Activated naive CD4-positive, alpha-beta T cell (primary cell): ENCODE results near the gene NPW.
A peak's percentile ranks its signal among the peaks of the same experiment; 100 is the strongest.

Experiments used
- DNase-seq, 4 experiments: peaks; one replicate each; lab custom pipeline; 2025; lab: John Stamatoyannopoulos, UW

Gene NPW

GRCh38 chr16:2036200-2036966, 16.8 kb downstream of the NPW start:
- no peak for DNase-seq

DNA sequence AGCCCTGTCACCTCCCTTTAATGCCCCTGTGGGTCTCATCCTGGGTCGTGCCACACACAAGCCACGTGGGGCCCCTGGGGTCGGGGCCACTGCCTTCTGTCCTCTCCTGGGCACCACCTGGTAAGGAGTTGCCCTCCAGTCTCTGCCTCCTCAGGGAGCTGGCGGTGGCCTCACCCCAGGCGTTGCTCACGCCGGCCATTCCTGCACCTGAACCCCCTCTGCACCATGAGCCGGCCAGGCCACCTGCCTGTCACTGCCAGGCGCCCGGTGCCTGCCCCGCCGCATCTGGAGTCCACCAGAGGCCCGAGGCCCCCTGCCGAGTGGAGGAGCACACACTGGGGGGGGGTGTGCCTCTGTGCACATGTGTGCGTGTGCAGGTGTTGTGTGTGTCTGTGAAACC, 17.5 kb downstream of the NPW start:
- DNase-seq, result no peak

DNA sequence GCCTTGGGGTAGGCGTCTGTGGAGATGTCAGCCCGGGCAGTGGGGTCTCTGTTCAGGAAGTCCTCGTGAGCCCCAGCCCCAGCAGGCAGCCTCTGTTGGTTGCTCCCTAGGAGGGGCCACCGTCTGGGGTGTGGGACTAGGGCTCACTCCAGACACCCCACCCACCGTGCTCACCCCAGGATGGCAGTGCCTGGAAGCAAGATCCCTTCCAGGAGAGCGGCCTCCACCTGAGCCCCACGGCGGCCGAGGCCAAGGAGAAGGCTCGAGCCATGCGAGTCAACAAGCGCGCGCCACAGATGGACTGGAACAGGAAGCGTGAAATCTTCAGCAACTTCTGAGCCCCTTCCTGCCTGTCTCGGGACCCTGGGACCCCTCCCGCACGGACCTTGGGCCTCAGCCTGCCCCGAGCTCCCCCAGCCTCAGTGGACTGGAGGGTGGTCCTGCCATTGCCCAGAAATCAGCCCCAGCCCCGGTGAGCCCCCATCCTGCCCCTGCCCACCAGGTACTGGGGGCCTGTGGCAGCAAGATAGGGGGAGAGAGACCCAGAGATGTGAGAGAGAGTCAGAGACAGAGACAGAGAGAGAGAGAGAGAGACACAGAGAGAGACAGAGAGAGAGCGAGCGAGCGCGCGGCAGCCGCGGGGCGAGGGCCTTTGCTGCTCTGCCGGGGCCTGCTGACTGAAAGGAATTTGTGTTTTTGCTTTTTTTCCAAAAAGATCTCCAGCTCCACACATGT, 18.2 kb downstream of the NPW start:
- DNase-seq, result no peak

DNA sequence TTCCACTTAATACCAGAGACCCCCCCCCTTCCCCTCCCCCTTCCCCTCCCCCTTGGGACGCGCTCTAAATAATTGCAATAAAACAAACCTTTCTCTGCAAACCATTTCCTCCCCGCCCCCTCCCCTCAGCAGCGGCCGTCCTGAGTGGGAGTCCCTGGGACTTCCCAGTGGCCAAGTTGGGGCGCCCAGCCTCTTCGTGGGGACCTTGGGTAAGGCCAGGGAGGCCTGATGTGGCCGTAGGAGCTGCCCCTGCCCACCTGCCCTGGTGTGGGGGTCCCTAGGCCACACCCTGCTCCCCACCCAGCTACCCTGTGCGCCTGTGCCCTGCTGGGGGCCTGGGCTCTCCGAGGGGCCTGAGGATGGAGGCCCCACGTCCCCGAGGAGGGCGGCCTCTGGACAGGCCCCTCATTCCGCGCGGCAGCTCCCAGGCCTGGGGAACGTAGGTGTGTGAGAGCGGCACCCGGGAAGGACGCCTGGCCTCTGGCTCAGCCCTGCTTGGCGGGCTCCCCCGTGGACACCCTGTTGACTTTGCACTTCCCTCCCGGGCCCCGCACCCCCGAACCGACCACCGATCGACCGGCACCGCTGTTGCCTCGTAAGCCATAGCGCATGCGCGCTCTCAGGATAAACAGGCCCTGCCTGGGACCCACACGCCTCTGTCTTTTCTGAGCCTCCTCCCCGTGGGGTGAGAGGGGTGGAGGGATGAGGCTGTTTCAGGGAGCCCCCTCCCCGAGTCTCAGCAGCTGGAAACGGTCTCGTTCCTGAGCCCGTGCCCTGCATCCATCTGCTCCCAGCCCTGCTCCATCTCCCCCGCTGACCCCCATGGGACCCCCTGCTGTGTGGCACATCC, 19.0 kb downstream of the NPW start:
- DNase-seq, result no peak

DNA sequence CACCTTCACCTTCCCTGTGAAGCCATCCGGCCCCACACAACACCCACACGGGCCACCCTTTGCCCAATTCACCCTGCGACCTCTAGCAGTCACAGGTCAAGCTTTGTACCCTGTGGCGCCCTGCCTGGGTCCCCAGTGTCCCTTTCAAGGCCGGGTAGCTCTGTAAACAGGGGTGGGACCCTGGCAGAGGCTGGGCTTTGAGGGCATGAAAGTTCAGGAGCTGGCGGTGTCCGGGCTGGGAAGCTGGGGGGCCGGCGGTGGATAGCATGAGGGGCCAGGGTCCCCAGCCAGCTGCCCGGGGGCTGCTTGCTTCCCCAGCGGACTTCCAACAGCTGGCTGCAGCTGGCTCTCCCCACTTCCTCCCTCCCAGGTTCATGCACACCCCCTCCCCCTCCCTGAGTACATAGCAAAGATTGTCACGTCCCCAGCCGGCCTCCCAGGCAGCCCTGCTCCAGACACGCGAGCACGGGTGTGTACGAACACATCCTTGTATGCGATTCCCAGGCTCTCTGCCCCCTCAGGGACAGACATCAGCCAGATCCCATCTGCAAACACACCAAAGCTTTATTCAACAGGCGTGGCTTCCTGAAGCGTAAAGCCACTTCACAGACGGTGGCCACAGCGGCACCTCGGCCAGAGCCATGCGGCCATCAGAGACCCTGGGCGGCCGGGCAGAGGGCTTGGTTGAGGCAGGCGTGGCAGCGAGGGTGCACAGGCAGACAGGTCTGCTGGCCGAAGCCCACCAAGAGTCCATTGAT, 19.9 kb downstream of the NPW start:
- DNase-seq, result no peak

GRCh38 chr16:2040041-2040786, 20.6 kb downstream of the NPW start:
- DNase-seq, result no peak

GRCh38 chr16:2040787-2041522, 21.4 kb downstream of the NPW start:
- no peak for DNase-seq

- no peak for DNase-seq
Measured at GRCh38 chr16:2042171-2042985, 22.8 kb downstream of the NPW start.

DNA sequence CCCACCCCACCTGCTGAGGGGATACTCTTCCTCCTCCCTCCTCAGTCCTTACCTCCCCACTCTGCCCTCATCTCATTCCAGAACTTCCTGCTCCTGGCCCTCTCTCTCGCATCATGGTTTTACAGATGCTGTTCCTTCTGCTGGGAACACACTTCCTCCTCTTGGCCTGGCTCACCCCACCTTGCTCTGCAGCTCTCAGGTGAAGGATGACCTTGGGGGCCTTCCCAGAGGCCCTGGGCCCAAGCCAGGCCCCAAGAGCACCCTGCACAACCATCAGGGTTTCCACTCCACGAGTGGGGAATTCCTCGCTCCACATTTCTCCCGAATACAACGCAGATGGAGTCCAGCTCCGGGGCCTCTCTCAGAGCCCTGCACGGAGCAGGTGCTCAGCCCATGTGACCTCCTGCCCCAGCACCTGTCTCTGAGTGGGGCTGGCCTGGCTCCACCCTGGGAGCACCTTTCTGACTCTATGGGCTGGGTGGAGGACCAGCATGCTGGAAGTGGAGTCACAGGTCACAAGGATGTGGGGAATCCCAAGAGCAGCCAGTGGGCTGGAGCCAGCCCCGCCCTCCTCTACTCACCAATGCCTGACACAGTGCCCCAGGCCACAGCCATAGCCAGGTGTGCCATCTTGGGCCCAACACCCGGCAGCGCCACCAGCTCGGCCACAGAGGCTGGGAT, 23.5 kb downstream of the NPW start:
- no peak for DNase-seq

- no peak for DNase-seq
Measured at GRCh38 chr16:2043667-2044451, 24.3 kb downstream of the NPW start.

DNA sequence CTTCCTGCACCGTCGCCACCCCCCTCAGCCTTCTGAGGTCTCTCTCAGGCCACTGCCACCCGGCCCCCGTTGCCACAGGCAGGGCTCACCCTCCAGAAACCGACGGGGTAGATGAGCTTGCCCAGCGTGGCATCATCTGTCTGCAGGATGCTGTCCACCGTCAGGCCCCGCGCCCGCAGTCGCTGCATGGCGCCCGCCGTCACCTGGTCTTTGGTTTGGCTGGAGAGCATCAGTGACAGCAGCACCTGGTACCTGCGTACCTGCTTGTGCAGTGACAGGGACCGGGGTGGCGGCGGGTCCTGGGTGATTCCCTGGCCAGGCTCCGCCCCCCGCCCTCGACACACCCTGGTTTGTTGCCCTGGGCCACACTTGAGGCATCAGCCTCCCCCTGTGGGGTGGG, 25.0 kb downstream of the NPW start:
- DNase-seq, result no peak

- DNase-seq, result no peak
Measured at GRCh38 chr16:2045965-2046892, 26.6 kb downstream of the NPW start.

GRCh38 chr16:2046893-2047329, 27.3 kb downstream of the NPW start:
- DNase-seq, result no peak

- peak; percentile 81 to 86 (median 83) for DNase-seq
Measured at GRCh38 chr16:2047330-2048115, 27.9 kb downstream of the NPW start, which contains the start of the genes NTHL1 and TSC2. TSS of gene NTHL1 (minus strand) at chr16:2047834. CDS start at chr16:2047823, 11 bp downstream. TSS of gene TSC2 (plus strand) at chr16:2047985. CDS start at chr16:2048616, 631 bp downstream.

GRCh38 chr16:2048116-2048543, 28.5 kb downstream of the NPW start:
- DNase-seq, result peak in 1 of 4 experiments; percentile 34

- no peak for DNase-seq
Measured at GRCh38 chr16:2053211-2053610, 33.6 kb downstream of the NPW start.
